ENCODE results near the gene NUCKS1. TPM values are rescaled to one million over a fixed set of nuclear protein-coding genes. Genes with fewer than 3 reads are reported as not detected.
A peak's percentile ranks its signal among the peaks of the same experiment; 100 is the strongest.

The NUCKS1 gene
- total and polyA plus RNA-seq, 8 donors: 115 to 481 (median 371) TPM

DNA sequence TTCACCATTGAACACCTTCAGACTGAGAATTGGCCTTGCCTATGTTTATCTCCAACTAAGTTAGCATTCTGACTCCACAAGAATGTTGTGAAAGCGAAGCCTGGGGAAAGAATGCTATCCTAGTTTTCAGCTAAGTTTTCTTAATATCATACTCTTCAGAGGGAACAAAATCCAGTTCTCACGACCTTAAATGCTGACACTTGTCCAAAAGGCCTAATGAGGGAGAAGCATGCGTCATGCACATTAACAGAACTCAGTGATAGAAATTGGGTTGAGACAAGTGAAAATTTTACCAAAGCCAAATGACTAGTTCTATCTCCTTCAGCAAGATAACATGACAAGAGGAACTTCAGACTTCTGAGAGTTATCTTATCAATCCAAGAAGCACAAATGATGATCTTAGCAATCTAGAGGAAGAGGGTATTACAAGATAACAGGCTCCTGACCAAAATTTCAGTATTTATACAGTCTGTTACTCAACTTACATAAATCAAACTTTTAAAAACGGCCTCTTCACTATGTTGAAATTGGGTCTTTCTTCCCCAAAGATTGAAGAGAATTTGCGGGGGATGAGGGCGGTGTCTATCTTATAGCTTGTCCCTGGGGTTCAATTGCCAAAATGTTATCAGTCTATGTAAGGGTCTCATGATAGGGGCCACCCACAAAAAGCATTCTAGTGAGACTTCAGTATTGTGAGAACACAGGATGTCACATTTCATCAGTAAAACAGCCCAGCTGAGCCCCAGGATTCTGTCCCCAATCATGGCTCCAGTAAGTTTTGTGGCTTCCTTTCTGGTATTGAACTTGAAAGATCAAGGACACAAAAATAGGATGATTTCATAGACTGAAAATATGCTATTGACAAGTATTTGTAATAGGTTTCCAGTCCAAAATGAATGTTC, 43.1 kb downstream of the NUCKS1 start:
- intact Hi-C loops (cut with DNase I): no loop called here
- H3K27ac ChIP-seq: no peak overlapping the region

DNA sequence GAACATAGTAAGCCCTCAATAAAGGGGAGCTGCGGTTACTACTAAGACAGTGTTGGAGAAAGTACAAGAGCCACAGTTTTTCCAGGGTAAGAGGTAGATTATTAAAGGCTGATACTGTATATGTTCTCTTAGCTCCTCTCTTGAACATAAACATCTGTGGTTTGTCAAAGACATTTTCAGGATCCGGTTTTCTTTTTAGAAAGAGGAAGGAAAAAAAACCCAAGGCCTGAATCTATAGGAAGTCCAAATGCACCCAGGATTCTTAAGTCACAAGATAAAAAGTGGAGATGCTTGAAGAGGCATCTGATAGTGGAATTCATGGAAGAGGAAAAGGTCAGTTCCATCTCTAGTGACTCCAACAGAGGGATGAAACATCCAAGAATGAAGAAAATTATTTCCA, 45.1 kb downstream of the NUCKS1 start:
- Histone ChIP-seq H3K4me3 (no peak overlapping the region), H3K4me1 (peaks cover 0 to 14% of the 10 kb centered on the region in 2 donors), H3K27me3 (no peaks in the 10 kb centered on the region), H3K36me3 (peaks cover 0 to 11% of the 10 kb centered on the region in 2 donors), H3K9me3 (no peaks in the 10 kb centered on the region), H3K27ac (no peak overlapping the region)
- DNase-seq (no peak), ATAC-seq (no peak)
- intact Hi-C loops (cut with DNase I): no loop called here
- TF ChIP-seq, protein P1, sequence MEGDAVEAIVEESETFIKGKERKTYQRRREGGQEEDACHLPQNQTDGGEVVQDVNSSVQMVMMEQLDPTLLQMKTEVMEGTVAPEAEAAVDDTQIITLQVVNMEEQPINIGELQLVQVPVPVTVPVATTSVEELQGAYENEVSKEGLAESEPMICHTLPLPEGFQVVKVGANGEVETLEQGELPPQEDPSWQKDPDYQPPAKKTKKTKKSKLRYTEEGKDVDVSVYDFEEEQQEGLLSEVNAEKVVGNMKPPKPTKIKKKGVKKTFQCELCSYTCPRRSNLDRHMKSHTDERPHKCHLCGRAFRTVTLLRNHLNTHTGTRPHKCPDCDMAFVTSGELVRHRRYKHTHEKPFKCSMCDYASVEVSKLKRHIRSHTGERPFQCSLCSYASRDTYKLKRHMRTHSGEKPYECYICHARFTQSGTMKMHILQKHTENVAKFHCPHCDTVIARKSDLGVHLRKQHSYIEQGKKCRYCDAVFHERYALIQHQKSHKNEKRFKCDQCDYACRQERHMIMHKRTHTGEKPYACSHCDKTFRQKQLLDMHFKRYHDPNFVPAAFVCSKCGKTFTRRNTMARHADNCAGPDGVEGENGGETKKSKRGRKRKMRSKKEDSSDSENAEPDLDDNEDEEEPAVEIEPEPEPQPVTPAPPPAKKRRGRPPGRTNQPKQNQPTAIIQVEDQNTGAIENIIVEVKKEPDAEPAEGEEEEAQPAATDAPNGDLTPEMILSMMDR (IDR thresholded peaks at IDR 0.05): no peak

More for the DNA sequence above, 43.1 kb downstream of the NUCKS1 start:
- Histone ChIP-seq H3K9me3 (no peaks in the 10 kb centered on the region), H3K4me1 (peaks cover 0 to 14% of the 10 kb centered on the region in 2 donors), H3K27me3 (no peaks in the 10 kb centered on the region), H3K36me3 (peaks cover 0 to 9% of the 10 kb centered on the region in 2 donors), H3K4me3 (no peak overlapping the region)
- DNase-seq (peak in 1 of 4 donors; percentile 37), ATAC-seq (no peak)
- TF ChIP-seq, protein P1 (IDR thresholded peaks at IDR 0.05): no peak

DNA sequence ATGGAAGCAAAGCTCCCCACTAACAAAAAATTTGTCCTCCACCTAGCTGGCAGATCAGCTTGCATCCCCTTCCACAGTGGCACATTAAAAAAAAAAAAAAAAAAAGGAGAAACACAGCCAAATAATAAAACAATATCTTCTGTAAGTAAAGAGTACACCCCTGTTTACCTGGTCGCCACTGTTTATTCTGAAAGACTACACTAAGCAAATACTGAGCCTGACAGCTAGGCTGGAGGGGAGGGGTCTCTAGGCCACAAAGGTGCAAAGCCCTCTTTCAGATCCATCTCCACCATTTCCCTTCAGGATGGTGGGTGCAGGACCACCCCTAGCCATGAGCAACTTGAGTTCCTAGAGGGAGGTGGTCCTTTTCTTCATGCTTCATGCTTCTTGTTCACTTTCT, 46.9 kb downstream of the NUCKS1 start:
- Histone ChIP-seq H3K36me3 (peaks cover 0 to 11% of the 10 kb centered on the region in 2 donors), H3K27me3 (no peaks in the 10 kb centered on the region), H3K27ac (no peak overlapping the region), H3K4me1 (peaks cover 0 to 14% of the 10 kb centered on the region in 2 donors), H3K9me3 (no peaks in the 10 kb centered on the region), H3K4me3 (no peak overlapping the region)
- intact Hi-C loops (cut with DNase I): no loop called here
- no peak for DNase-seq
- TF ChIP-seq, protein P1 (IDR thresholded peaks at IDR 0.05): no peak
- no peak for ATAC-seq

DNA sequence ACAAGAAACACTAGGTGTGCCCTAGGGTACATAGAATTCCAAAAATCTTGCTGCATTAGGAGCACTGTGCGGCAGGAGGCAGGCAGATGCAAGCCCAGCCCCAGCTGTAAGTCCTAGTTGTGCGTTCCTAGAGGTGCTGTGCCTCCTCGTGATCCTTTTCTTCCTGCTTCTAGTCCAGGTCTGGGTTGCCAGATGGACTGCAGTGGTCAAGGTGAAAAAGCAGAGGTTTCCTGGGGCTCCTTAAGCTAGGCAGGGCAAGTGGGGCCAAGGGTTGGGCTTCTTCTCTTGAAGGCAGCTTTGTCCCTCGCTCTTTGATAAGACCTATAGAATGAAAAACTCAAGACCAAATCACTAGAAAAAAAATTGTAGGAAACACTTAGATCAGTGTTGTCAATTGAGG, 48.1 kb downstream of the NUCKS1 start:
- TF ChIP-seq, protein P1 (IDR thresholded peaks at IDR 0.05): no peak
- peaks cover 0 to 11% of the 10 kb centered on the region in 2 donors for H3K36me3 ChIP-seq
- peaks cover 0 to 13% of the 10 kb centered on the region in 2 donors for H3K4me1 ChIP-seq
- H3K9me3 ChIP-seq: no peaks in the 10 kb centered on the region
- intact Hi-C loops (cut with DNase I): no loop called here
- no peak for ATAC-seq
- peaks cover 0 to 6% of the 10 kb centered on the region in 2 donors for H3K27me3 ChIP-seq
- H3K27ac ChIP-seq: no peak overlapping the region
- DNase-seq: no peak
- no peak overlapping the region for H3K4me3 ChIP-seq

DNA sequence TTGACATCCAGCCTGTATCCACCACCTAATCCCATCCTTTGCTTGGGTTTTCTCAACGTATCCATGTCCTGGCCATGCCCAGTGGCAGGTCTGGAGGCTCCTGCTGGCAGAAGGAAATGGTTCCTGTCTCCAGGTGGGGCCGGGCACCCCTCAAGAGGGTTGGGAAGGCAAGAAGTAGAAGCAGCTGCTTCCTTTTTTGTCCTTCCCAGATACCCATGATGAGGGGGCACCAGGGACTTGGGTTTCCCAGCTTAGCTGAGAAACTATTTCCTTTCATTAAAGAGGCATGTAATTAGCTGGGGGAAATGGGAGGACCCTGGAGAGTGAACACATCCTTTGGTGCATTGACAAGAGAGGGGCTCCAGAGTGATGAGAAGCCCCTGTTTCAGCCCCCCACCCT, 48.6 kb downstream of the NUCKS1 start:
- ATAC-seq: no peak
- Histone ChIP-seq H3K27ac (no peak overlapping the region), H3K4me1 (peaks cover 0 to 9% of the 10 kb centered on the region in 2 donors), H3K4me3 (no peak overlapping the region), H3K27me3 (peaks cover 0 to 8% of the 10 kb centered on the region in 2 donors), H3K9me3 (no peaks in the 10 kb centered on the region), H3K36me3 (peaks cover 0 to 11% of the 10 kb centered on the region in 2 donors)
- intact Hi-C loops (cut with DNase I): no loop called here
- TF ChIP-seq, protein P1 (IDR thresholded peaks at IDR 0.05): no peak
- no peak for DNase-seq

Data from left lung (tissue), 10 donors.